ENCODE data around the gene ARHGAP32.
"Not testable (repeated sequence)": the region's sequence is repeated elsewhere in the genome, so short reads cannot be mapped to it uniquely, and the experiment has no call there.

The ARHGAP32 gene

DNA sequence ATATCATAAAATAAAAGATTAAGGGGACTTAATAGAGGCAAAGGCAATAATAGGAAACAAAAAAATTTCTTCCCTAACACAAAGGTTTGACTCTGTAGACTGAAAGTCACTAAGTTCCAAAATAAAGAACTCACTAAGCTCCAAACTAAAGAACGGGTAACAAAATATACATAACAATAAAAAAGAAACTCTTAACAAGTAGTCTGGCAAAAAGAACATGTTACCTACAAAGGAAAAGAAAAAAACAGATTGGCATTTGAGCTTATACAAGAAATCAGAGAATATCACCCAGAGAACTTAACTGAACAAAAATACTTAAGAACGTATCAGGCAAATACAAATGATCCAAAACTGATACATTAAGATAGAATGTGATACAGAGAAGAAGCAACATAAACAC, 7.5 kb downstream of the ARHGAP32 start:
- no peak for DNase-seq (ENCODE audit: extremely low read depth, low read depth)
- no peak overlapping the region for H3K4me3 ChIP-seq (replicated peaks; ENCODE audit: low read depth, low read length)
- TF ChIP-seq, protein P1, sequence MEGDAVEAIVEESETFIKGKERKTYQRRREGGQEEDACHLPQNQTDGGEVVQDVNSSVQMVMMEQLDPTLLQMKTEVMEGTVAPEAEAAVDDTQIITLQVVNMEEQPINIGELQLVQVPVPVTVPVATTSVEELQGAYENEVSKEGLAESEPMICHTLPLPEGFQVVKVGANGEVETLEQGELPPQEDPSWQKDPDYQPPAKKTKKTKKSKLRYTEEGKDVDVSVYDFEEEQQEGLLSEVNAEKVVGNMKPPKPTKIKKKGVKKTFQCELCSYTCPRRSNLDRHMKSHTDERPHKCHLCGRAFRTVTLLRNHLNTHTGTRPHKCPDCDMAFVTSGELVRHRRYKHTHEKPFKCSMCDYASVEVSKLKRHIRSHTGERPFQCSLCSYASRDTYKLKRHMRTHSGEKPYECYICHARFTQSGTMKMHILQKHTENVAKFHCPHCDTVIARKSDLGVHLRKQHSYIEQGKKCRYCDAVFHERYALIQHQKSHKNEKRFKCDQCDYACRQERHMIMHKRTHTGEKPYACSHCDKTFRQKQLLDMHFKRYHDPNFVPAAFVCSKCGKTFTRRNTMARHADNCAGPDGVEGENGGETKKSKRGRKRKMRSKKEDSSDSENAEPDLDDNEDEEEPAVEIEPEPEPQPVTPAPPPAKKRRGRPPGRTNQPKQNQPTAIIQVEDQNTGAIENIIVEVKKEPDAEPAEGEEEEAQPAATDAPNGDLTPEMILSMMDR (IDR thresholded peaks at IDR 0.05; ENCODE audit: low read depth, low read length, missing control alignments) = no peak

DNA sequence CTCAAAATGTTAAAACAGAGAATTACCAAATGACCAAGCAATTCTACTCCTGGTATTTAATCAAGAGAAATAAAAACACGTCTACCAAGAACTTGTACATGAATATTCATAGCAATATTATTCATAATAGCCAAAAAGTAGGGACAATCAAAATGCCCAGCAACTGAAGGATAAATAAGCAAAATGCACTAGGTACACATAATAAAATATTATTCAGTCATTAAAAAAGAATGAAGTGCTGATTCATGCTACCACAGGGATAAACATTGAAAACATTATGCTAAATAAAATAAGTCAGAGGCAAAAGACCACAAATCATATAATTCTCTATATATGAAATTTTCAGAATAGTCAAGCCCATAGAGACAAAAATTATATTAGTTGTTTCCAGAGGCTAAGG, 24.8 kb downstream of the ARHGAP32 start:
- no peak overlapping the region for H3K4me3 ChIP-seq (replicated peaks; ENCODE audit: low read depth, low read length)
- no peak for DNase-seq (ENCODE audit: extremely low read depth, low read depth)
- TF ChIP-seq, protein P1 (IDR thresholded peaks at IDR 0.05; ENCODE audit: low read depth, low read length, missing control alignments) = no peak

DNA sequence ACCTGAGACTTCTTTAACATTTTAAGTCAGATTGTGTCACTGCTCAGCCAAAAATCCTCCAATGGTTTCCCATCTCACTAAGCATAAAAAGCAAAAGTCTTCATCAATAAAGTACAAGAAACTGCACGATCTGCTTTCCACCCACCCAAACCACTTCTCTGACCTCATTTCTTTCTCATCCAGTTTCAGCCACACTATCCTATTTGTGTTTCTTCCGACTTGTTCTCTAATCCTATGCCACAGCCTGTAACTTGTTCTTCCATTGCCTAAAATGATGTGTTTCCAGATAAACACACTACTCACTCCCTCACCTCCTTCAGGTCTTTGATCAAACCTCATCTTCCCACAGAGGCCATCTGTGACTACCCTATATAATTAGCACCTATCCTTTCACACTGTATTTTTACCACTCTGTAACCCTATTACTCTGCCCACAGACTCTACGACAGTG, 28.4 kb downstream of the ARHGAP32 start:
- H3K4me3 ChIP-seq (replicated peaks; ENCODE audit: low read depth, low read length) = no peak overlapping the region
- no peak for DNase-seq (ENCODE audit: extremely low read depth, low read depth)
- TF ChIP-seq, protein P1 (IDR thresholded peaks at IDR 0.05; ENCODE audit: low read depth, low read length, missing control alignments) = no peak

DNA sequence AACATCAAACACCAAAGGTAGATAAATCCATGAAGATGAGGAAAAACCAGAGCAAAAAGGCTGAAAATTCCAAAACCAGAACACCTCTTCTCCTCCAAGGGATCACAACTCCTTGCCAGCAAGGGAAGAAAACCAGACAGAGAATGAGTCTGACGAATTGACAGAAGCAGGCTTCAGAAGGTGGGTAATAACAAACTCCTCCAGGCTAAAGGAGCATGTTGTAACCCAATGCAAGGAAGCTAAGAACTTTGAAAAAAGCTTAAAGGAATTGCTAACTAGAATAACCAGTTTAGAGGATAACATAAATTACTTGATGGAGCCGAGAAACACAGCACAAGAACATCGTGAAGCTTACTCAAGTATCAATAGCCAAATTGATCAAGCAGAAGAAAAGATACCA, 35.0 kb downstream of the ARHGAP32 start:
- not testable (repeated sequence) for H3K4me3 ChIP-seq (replicated peaks; ENCODE audit: low read depth, low read length); DNase-seq (ENCODE audit: extremely low read depth, low read depth)

DNA sequence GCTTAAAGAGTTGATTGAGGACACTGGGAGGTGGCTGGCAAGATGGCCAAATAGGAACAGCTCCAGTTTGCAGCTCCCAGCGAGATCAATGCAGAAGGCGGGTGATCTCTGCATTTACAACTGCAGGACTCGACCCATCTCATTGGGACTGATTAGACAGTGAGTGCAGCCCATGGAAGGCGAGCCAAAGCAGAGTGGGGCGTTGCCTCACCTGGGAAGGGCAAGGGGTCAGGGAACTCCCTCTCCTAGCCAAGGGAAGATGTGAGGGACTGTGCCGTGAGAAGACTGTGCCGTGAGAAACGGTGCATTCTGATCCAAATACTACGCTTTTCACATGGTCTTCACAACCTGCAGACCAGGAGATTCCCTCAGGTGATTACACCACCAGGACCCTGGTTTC, 36.4 kb downstream of the ARHGAP32 start:
- H3K4me3 ChIP-seq (replicated peaks; ENCODE audit: low read depth, low read length) = no peak overlapping the region
- no peak for DNase-seq (ENCODE audit: extremely low read depth, low read depth)
- TF ChIP-seq, protein P1 (IDR thresholded peaks at IDR 0.05; ENCODE audit: low read depth, low read length, missing control alignments) = no peak

DNA sequence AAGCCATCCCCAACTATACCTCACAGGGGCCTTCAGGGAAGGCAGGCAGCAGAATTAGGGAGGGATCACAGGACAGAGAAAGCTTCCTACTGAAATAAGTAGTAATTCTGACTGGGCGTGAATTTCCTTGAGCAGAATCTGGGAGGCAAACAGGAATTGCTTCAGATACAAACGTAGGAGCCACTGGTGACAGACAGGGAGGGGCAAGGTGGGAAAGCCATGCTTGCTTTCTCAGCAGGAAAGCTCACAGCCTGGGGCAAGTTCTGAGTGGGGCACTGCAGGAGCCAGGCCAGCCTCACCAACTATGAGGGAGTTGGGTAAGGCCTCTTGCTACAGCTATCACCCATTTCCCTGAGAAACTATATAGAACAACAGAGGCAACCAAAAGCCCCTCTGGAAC, 43.6 kb downstream of the ARHGAP32 start:
- no peak overlapping the region for H3K4me3 ChIP-seq (replicated peaks; ENCODE audit: low read depth, low read length)
- DNase-seq (ENCODE audit: extremely low read depth, low read depth) = no peak
- TF ChIP-seq, protein P1 (IDR thresholded peaks at IDR 0.05; ENCODE audit: low read depth, low read length, missing control alignments) = no peak

DNA sequence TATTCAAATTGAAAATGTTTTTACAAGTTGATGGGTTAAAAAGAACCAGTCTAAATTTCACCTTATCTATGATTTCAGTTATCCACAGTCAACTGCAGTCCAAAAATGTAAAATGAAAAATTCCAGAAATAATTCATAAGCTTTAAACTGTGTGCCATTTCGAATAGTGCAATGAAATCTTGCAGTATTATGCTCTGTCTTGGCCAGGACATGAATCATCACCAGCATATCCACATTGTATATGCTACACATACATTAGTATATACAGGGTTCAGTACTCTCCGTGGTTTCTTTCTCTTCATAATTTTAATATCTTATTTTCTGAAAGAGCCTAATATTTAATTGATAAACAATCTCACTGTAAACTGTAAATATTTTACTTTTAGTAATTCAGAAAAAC, 45.9 kb downstream of the ARHGAP32 start:
- H3K4me3 ChIP-seq (replicated peaks; ENCODE audit: low read depth, low read length) = no peak overlapping the region
- no peak for DNase-seq (ENCODE audit: extremely low read depth, low read depth)
- TF ChIP-seq, protein P1 (IDR thresholded peaks at IDR 0.05; ENCODE audit: low read depth, low read length, missing control alignments) = no peak
